ENCODE measurements around the gene C6orf120. TPM values are rescaled to one million over a fixed set of nuclear protein-coding genes. Genes with fewer than 3 reads are reported as not detected.

The C6orf120 gene
- total RNA-seq, 1 experiment from 2014 or later, result 20.6 TPM

- H2AFZ ChIP-seq (ENCODE audit: low read depth, low read length, poor library complexity, severe bottlenecking), result peak within 1 kb of the TSS; percentile 30
- H3K9me2 ChIP-seq (ENCODE audit: insufficient read depth), result no peaks in the 10 kb centered on the region
- peak within 1 kb of the TSS; percentile 91 for H3K4me2 ChIP-seq (ENCODE audit: low read length)
- H3K36me3 ChIP-seq (ENCODE audit: control insufficient read depth in 1 of 2, insufficient read depth in 2 of 2, low read length in 2 of 2), result no peaks in the 10 kb centered on the region
- no TSS peak for BruUV-seq (replicated peaks)
- CTCF ChIA-PET, result no interaction called here
- peaks cover 39% of the 10 kb centered on the region for H3K79me2 ChIP-seq (ENCODE audit: insufficient read depth, low read length)
- ATAC-seq (peak; percentile 64), DNase-seq (ENCODE audit: low read depth, low spot score) (no peak)
- H3K9ac ChIP-seq (ENCODE audit: low read length), result peak within 1 kb of the TSS; percentile 76
- RAD21 ChIA-PET (ENCODE audit: low non-redundant PET in 1 of 2, low total read pairs in 2 of 2, uncharacterized antibody in 2 of 2, unreplicated experiment in 2 of 2), result no interaction called here
- TF ChIP-seq ZFX (IDR thresholded peaks at IDR 0.05) (peak; percentile 56), ELF1 (IDR thresholded peaks at IDR 0.05; ENCODE audit: borderline replicate concordance, low read depth) (no peak), MAX (IDR thresholded peaks at IDR 0.05) (peak; percentile 61), RAD21 (IDR thresholded peaks at IDR 0.05; ENCODE audit: low read depth) (no peak), EZH2phosphoT487 (IDR thresholded peaks at IDR 0.05; ENCODE audit: borderline replicate concordance) (no peak), TCF7L2 (IDR thresholded peaks at IDR 0.05; ENCODE audit: borderline replicate concordance, extremely low read depth, insufficient read depth, insufficient read length) (peak; percentile 45), CTCF (IDR thresholded peaks at IDR 0.05 in 2 of 3, conservative IDR thresholded peaks at IDR 0.05 in 1 of 3; ENCODE audit: borderline replicate concordance in 1 of 3, insufficient read depth in 1 of 3, low read depth in 2 of 3, low read length in 2 of 3) (no peak), EZH2 (IDR thresholded peaks at IDR 0.05) (no peak), SRF (IDR thresholded peaks at IDR 0.05; ENCODE audit: low read depth) (no peak), ZNF274 (IDR thresholded peaks at IDR 0.05; ENCODE audit: low read depth, low read length) (no peak)
- peaks cover 19 to 27% of the 10 kb centered on the region in 2 experiments for H3K4me1 ChIP-seq (ENCODE audit: control insufficient read depth in 1 of 2, insufficient read depth in 2 of 2, low read length in 2 of 2)
- peak within 1 kb of the TSS; percentile 85 for H3K27ac ChIP-seq (ENCODE audit: low read depth, low read length)
- POLR2A ChIA-PET, result interaction anchor here (0.7 kb wide), 1 partner anchor 27 kb away, joined by 3 read pairs; the partner anchor contains the start of genes DYNLT2 and ERMARD
- H4K20me1 ChIP-seq (ENCODE audit: insufficient read depth), result 0 out of 2 replicates have a peak, but pooled peaks cover 4% of the 10 kb centered on the region
- intact Hi-C loops (cut with micrococcal nuclease), result no loop called here
- H3K4me3 ChIP-seq (replicated peaks in 1 of 2; ENCODE audit: low read depth in 1 of 2, low read length in 2 of 2), result peak within 1 kb of the TSS; percentile 70 to 90
- H3K9me3 ChIP-seq (ENCODE audit: control insufficient read depth in 1 of 2, insufficient read depth in 1 of 2, low read depth in 1 of 2, low read length in 2 of 2), result no peaks in the 10 kb centered on the region
- H3K27me3 ChIP-seq (ENCODE audit: insufficient read depth, low read length), result no peaks in the 10 kb centered on the region
Observed at GRCh38 chr6:169724494-169725124, 22.7 kb downstream of the C6orf120 start, which contains the start of gene PHF10. Gene PHF10 (minus strand): TSS chr6:169724500. CDS start chr6:169723931, 569 bp downstream.
